DND-41 (cell line): ENCODE data around the gene MIDN.

Experiments
- ATAC-seq: fragments of 200-7000 bp; cut with Tn5 transposase; 3 replicates; pipeline ENCODE4 v1.9.1; 2021; ENCODE audit warnings: low read depth; ENCODE audit not compliant: insufficient read depth
- DNase-seq: peaks from one replicate; pipeline ENCODE4 v3.0.0-alpha.2; 2020
- H2AFZ ChIP-seq: 2 replicates; pipeline ENCODE4 v1.6.0; 2012; ENCODE audit warnings: low read depth, low read length
- H3K27ac ChIP-seq: 2 replicates; pipeline ENCODE4 v1.5.1; 2012; ENCODE audit warnings: low read length, inconsistent platforms
- H3K27me3 ChIP-seq: fragments of 200-600 bp; sonication (generic); 2 replicates; pipeline ENCODE4 v1.6.0; 2012; ENCODE audit warnings: low read length, mild to moderate bottlenecking, inconsistent platforms; ENCODE audit not compliant: insufficient read depth, poor library complexity
- H3K36me3 ChIP-seq: 2 replicates; pipeline ENCODE4 v1.5.1; 2012; ENCODE audit warnings: low read length, inconsistent platforms; ENCODE audit not compliant: insufficient read depth
- H3K4me1 ChIP-seq: 2 replicates; pipeline ENCODE4 v1.5.1; 2012; ENCODE audit warnings: mild to moderate bottlenecking, low read length; ENCODE audit not compliant: insufficient read depth
- H3K4me2 ChIP-seq: 2 replicates; pipeline ENCODE4 v1.6.0; 2012; ENCODE audit warnings: mild to moderate bottlenecking, moderate library complexity, low read length, inconsistent platforms; ENCODE audit not compliant: insufficient read depth
- H3K4me3 ChIP-seq, 2 experiments: fragments of 200-600 bp in 1 of 2; shearing (Covaris generic) in 1 of 2; 2 replicates each; pipeline ENCODE4 v1.5.1; 2012 to 2016; ENCODE audit warnings: inconsistent platforms in 2 of 2, low read length in 2 of 2, mild to moderate bottlenecking in 2 of 2, low read depth in 1 of 2, moderate library complexity in 1 of 2
- H3K79me2 ChIP-seq: 2 replicates; pipeline ENCODE4 v1.6.0; 2012; ENCODE audit warnings: low read length, inconsistent platforms; ENCODE audit not compliant: insufficient read depth
- H3K9ac ChIP-seq: 2 replicates; pipeline ENCODE4 v1.6.0; 2012; ENCODE audit warnings: low read depth, mild to moderate bottlenecking, inconsistent platforms, low read length, moderate library complexity
- H3K9me3 ChIP-seq: 2 replicates; pipeline ENCODE4 v1.5.1; 2012; ENCODE audit warnings: low read length, moderate library complexity, mild to moderate bottlenecking, inconsistent platforms; ENCODE audit not compliant: insufficient read depth, severe bottlenecking
- H4K20me1 ChIP-seq: 2 replicates; pipeline ENCODE4 v1.6.0; 2012; ENCODE audit warnings: low read length; ENCODE audit not compliant: insufficient read depth
- CTCF ChIP-seq: IDR thresholded peaks from 2 replicates; pipeline ENCODE4 v1.5.1; 2012; ENCODE audit warnings: borderline replicate concordance, low read length, moderate library complexity, mild to moderate bottlenecking; ENCODE audit not compliant: poor library complexity, severe bottlenecking; ENCODE audit errors: extremely low read depth
- EZH2 ChIP-seq: IDR thresholded peaks from 3 replicates; pipeline ENCODE4 v1.6.1; 2012; ENCODE audit warnings: borderline replicate concordance, low read depth, mild to moderate bottlenecking, moderate library complexity, low read length, inconsistent platforms; ENCODE audit not compliant: severe bottlenecking

The MIDN gene

GRCh38 chr19:1253514-1254080 lies 5.2 kb downstream of the MIDN start:
- Histone ChIP-seq H3K79me2 (peaks cover 55% of the 10 kb centered on the region), H3K27me3 (no peaks in the 10 kb centered on the region), H3K9me3 (no peaks in the 10 kb centered on the region), H3K4me1 (peaks cover 67% of the 10 kb centered on the region), H4K20me1 (peaks cover 55% of the 10 kb centered on the region), H3K4me3 (peak overlapping the region in 1 of 2 experiments; percentile 38; a peak in 2 of 4 replicates), H3K36me3 (peaks cover 57% of the 10 kb centered on the region), H2AFZ (no peak overlapping the region), H3K9ac (peak overlapping the region; percentile 41), H3K4me2 (peak overlapping the region; percentile 77), H3K27ac (peak overlapping the region; percentile 70)
- no peak for DNase-seq
- no peak for TF ChIP-seq EZH2
- no peak for TF ChIP-seq CTCF
- ATAC-seq: no peak

GRCh38 chr19:1254081-1254527 lies 5.7 kb downstream of the MIDN start:
- H3K36me3 ChIP-seq: peaks cover 57% of the 10 kb centered on the region
- H3K4me1 ChIP-seq: peaks cover 69% of the 10 kb centered on the region
- H3K4me3 ChIP-seq: no peak overlapping the region
- H3K79me2 ChIP-seq: peaks cover 55% of the 10 kb centered on the region
- no peaks in the 10 kb centered on the region for H3K9me3 ChIP-seq
- DNase-seq (no peak), ATAC-seq (no peak)
- no peak overlapping the region for H2AFZ ChIP-seq
- H3K27ac ChIP-seq: no peak overlapping the region
- H3K9ac ChIP-seq: no peak overlapping the region
- no peak for TF ChIP-seq CTCF
- no peak for TF ChIP-seq EZH2
- H3K27me3 ChIP-seq: no peaks in the 10 kb centered on the region
- peak overlapping the region; percentile 77; the same call in 1 of the 2 replicates for H3K4me2 ChIP-seq
- peaks cover 55% of the 10 kb centered on the region for H4K20me1 ChIP-seq

GRCh38 chr19:1254530-1255185 lies 6.3 kb downstream of the MIDN start:
- Histone ChIP-seq H3K79me2 (peaks cover 55% of the 10 kb centered on the region), H3K36me3 (peaks cover 57% of the 10 kb centered on the region), H3K27ac (no peak overlapping the region), H3K9me3 (no peaks in the 10 kb centered on the region), H3K4me2 (no peak overlapping the region), H4K20me1 (peaks cover 55% of the 10 kb centered on the region), H3K27me3 (no peaks in the 10 kb centered on the region), H2AFZ (no peak overlapping the region), H3K4me3 (no peak overlapping the region), H3K9ac (no peak overlapping the region), H3K4me1 (peaks cover 75% of the 10 kb centered on the region)
- TF ChIP-seq CTCF (no peak), EZH2 (no peak)
- no peak for ATAC-seq
- no peak for DNase-seq
